ENCODE results near the gene SETD6. TPM values are rescaled to one million over a fixed set of nuclear protein-coding genes. Genes with fewer than 3 reads are reported as not detected.
A peak's percentile ranks its signal among the peaks of the same experiment; 100 is the strongest.

The SETD6 gene
- total RNA-seq, 4 donors from 2014 or later, result 18.2 to 27.5 (median 22.0) TPM

DNA sequence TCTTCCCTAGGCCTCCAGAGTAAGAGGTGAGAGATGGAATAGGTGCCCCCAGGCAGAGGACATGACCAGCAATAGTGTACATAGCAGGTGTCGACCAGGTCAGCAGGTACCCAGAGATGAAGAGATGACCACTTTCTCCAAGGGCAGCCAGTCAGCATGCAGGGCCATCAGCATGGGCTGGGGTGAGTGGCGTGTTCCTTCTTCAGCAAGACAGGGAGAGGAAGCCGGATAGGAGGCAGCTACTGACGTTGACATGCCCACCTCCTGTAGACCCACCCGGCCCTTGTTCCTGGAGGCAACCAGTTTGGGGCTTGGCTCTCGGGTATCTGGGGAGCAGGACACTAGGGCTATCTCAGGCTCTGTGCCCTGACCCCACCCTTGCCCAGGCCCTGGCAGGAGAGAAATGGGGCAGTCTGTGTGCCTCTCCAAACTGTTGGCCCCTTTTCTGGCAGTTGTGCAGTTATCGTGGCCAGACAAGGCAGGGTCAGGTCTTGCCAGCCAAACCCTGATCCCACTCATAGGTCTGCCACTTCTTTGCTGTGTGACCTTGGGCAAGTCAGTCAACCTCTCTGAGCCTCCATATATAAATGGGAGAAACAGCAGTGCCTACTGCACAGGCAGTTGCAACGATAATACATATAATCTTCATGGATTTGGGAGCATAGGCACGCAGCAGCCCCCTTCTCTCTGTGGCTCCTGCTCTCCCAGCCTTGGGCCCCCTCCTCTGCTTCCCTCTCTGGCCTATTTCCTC is 16.8 kb upstream of the SETD6 start:
- Histone ChIP-seq H3K4me3 (no peak overlapping the region), H3K27ac (replicated peaks in 1 of 4) (no peak overlapping the region), H3K9me3 (no peaks in the 10 kb centered on the region), H3K27me3 (peaks cover 0 to 36% (median 6%) of the 10 kb centered on the region in 4 donors), H3K4me1 (peaks cover 30 to 39% (median 33%) of the 10 kb centered on the region in 4 donors), H3K36me3 (peaks cover 0 to 27% (median 0%) of the 10 kb centered on the region in 4 donors)
- 79% methylated on average over 2 of the region's 9 CpGs for WGBS
- no peak for DNase-seq (ENCODE audit: extremely low spot score)
- TF ChIP-seq EP300 (IDR thresholded peaks at IDR 0.05) (no peak), CTCF (IDR thresholded peaks at IDR 0.05) (no peak), POLR2AphosphoS5 (IDR thresholded peaks at IDR 0.05) (no peak), POLR2A (IDR thresholded peaks at IDR 0.05; ENCODE audit: low read depth) (no peak)
- intact Hi-C loops (cut with DNase I), result no loop called here

DNA sequence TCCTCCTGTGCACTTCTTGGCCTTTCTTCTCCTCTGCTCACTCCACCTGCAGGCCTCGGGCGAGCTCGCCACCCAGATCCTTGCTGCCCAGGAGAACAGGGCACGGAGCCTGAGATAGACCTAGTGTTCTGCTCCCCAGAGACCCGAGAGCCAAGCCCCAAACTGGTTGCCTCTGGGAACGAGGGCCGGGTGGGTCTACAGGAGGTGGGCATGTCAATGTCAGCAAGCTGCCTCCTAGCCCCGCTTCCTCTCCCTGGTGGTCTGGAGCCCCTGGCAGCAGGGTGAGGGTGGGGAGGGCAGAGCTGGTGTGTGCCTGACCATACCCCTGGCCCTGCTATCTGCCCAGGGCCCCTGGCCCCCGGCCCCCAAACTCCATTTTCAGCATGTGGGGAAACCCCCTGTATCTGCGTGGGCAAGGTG is 16.2 kb upstream of the SETD6 start:
- intact Hi-C loops (cut with DNase I), result no loop called here
- Histone ChIP-seq H3K27ac (replicated peaks in 1 of 4) (no peak overlapping the region), H3K36me3 (peaks cover 0 to 27% (median 0%) of the 10 kb centered on the region in 4 donors), H3K27me3 (peaks cover 0 to 42% (median 6%) of the 10 kb centered on the region in 4 donors), H3K9me3 (no peaks in the 10 kb centered on the region), H3K4me1 (peaks cover 30 to 39% (median 33%) of the 10 kb centered on the region in 4 donors), H3K4me3 (no peak overlapping the region)
- TF ChIP-seq EP300 (IDR thresholded peaks at IDR 0.05) (no peak), POLR2A (IDR thresholded peaks at IDR 0.05; ENCODE audit: low read depth) (no peak), CTCF (IDR thresholded peaks at IDR 0.05) (no peak), POLR2AphosphoS5 (IDR thresholded peaks at IDR 0.05) (no peak)
- no peak for DNase-seq (ENCODE audit: extremely low spot score)
- WGBS, result 87% methylated on average over 10 of the region's 10 CpGs

GRCh38 chr16:58499615-58500351 is 15.5 kb upstream of the SETD6 start, which contains the start of gene NDRG4:
TSS of gene NDRG4 (plus strand) at chr16:58500143. CDS start at chr16:58500249, 106 bp downstream.
- intact Hi-C loops (cut with DNase I), result no loop called here
- DNase-seq (ENCODE audit: extremely low spot score), result no peak
- WGBS, result 45% methylated on average over 11 of the region's 24 CpGs

More at GRCh38 chr16:58499615-58500351, 15.5 kb upstream of the SETD6 start, which contains the start of gene NDRG4:
- Histone ChIP-seq H3K36me3 (peaks cover 0 to 30% (median 0%) of the 10 kb centered on the region in 4 donors), H3K27ac (replicated peaks in 1 of 4) (no peak within 1 kb of the TSS), H3K4me1 (peaks cover 28 to 37% (median 32%) of the 10 kb centered on the region in 4 donors), H3K4me3 (peak within 1 kb of the TSS; percentile 41 to 54 (median 44)), H3K9me3 (no peaks in the 10 kb centered on the region), H3K27me3 (peaks cover 0 to 47% (median 6%) of the 10 kb centered on the region in 4 donors)
- TF ChIP-seq EP300 (IDR thresholded peaks at IDR 0.05) (no peak), POLR2A (IDR thresholded peaks at IDR 0.05; ENCODE audit: low read depth) (no peak), CTCF (IDR thresholded peaks at IDR 0.05) (no peak)

Measured in esophagus muscularis mucosa (tissue), 4 donors.